T-helper 1 cell treated with Interleukin-12 subunit alpha and Interleukin-12 subunit beta and Interleukin-4 antibody, amounts not matched to agents 30 μg/mL and 1 μg/mL, for 36 hours (primary cell): ENCODE data around the gene SP2.

ENCODE experiments used
- H3K27ac Mint-ChIP-seq: one replicate; pipeline ENCODE4 v1.8.0; 2021; ENCODE audit warnings: mild to moderate bottlenecking, mixed read lengths
- H3K27me3 Mint-ChIP-seq: one replicate; pipeline ENCODE4 v1.8.0; 2021; ENCODE audit warnings: low read depth, mixed read lengths
- H3K36me3 Mint-ChIP-seq: one replicate; pipeline ENCODE4 v1.8.0; 2021; ENCODE audit warnings: low read depth, mixed read lengths
- H3K4me1 Mint-ChIP-seq: one replicate; pipeline ENCODE4 v1.8.0; 2021; ENCODE audit warnings: low read depth, mixed read lengths
- H3K4me3 Mint-ChIP-seq: one replicate; pipeline ENCODE4 v1.8.0; 2021; ENCODE audit warnings: mild to moderate bottlenecking, moderate library complexity, mixed read lengths
- H3K9me3 Mint-ChIP-seq: one replicate; pipeline ENCODE4 v1.8.0; 2021; ENCODE audit warnings: mixed read lengths

The SP2 gene

GRCh38 chr17:47952171-47953021 lies 56.4 kb downstream of the SP2 start:
- Mint-ChIP-seq H3K36me3 (peaks cover 10% of the 10 kb centered on the region), H3K4me3 (no peak overlapping the region), H3K9me3 (no peaks in the 10 kb centered on the region), H3K27me3 (no peaks in the 10 kb centered on the region), H3K27ac (no peak overlapping the region), H3K4me1 (peaks cover 15% of the 10 kb centered on the region)

DNA sequence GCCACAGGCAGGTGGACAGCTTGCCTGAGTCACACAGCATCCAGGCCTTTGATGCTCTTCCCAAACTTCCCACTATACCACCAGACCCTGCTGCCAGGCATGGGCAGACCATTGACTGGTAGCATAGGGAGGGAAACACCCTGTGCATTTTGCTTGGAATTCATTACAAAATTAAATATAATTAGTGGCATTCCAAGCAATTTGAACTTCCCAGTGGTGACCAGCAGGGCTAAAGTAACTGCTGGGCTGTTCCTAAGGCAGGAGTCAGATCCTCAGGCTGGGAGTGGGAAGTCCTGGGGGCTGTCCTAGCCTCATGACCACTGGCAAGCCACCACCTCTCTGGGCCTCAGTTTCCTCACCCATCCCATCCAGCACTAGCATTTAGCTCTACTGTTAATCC lies 57.9 kb downstream of the SP2 start:
- Mint-ChIP-seq H3K9me3 (no peaks in the 10 kb centered on the region), H3K27ac (no peak overlapping the region), H3K27me3 (no peaks in the 10 kb centered on the region), H3K4me1 (peaks cover 12% of the 10 kb centered on the region), H3K36me3 (peaks cover 8% of the 10 kb centered on the region), H3K4me3 (no peak overlapping the region)

- no peak overlapping the region for H3K4me3 Mint-ChIP-seq
- no peak overlapping the region for H3K27ac Mint-ChIP-seq
- no peaks in the 10 kb centered on the region for H3K27me3 Mint-ChIP-seq
- H3K4me1 Mint-ChIP-seq: no peaks in the 10 kb centered on the region
- H3K9me3 Mint-ChIP-seq: no peaks in the 10 kb centered on the region
- H3K36me3 Mint-ChIP-seq: peaks cover 2% of the 10 kb centered on the region
These were observed 59.7 kb downstream of the SP2 start for GRCh38 chr17:47955497-47956461.

- no peaks in the 10 kb centered on the region for H3K27me3 Mint-ChIP-seq
- no peak overlapping the region for H3K4me3 Mint-ChIP-seq
- H3K9me3 Mint-ChIP-seq: no peaks in the 10 kb centered on the region
- no peaks in the 10 kb centered on the region for H3K36me3 Mint-ChIP-seq
- no peaks in the 10 kb centered on the region for H3K4me1 Mint-ChIP-seq
- H3K27ac Mint-ChIP-seq: no peak overlapping the region
These were observed 61.0 kb downstream of the SP2 start for GRCh38 chr17:47956791-47957590.

DNA sequence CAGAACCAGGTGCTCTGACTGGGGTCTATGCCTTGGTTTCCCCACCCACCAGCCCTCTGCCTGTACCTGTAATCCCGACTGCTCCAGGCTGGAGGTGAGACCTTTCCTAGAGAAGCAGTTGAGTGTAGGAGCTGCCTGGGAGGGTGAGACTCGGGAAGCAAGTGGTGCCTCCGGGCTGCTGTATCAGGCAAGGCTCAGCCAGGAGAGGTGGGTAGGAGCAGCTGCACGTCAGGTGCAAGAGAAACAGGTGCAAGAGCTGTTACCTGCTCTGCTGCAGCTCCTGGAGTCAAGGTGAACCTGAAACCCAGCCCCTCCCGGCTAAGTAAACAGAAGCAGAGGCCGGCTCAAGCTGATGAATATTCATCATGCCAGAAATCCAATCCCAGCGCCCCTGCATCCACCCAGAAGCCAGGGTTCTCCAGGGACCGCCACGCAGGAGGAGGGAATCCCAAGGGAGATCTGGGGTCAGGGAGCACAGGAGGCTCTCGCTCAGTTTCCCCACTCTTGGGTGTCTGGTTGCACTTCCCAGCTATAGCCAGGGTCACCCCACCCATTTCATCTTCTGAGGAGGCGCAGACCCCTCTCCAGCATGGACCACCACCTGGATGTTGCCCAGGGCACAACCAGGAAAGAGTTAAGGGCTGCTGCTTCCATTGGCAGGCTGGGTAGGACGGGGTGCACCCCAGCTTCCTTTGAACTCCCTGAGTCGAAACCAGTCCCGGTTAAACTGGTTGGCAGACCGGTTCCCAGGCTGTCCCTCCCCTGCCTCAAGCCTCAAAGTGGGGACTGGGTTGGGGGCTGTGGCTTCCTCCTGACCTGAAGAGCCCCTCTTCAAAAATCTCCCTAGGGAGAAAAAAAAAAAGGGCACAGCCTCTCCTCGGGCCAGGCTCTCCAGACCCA lies 61.8 kb downstream of the SP2 start, which contains the start of gene PRR15L:
Gene PRR15L (minus strand): TSS at position 293 of the 900 bp plus-strand sequence. CDS start 4,649 bp downstream, outside the sequence.
- Mint-ChIP-seq H3K27ac (no peak within 1 kb of the TSS), H3K4me3 (no peak within 1 kb of the TSS), H3K27me3 (no peaks in the 10 kb centered on the region), H3K4me1 (no peaks in the 10 kb centered on the region), H3K9me3 (no peaks in the 10 kb centered on the region), H3K36me3 (no peaks in the 10 kb centered on the region)

DNA sequence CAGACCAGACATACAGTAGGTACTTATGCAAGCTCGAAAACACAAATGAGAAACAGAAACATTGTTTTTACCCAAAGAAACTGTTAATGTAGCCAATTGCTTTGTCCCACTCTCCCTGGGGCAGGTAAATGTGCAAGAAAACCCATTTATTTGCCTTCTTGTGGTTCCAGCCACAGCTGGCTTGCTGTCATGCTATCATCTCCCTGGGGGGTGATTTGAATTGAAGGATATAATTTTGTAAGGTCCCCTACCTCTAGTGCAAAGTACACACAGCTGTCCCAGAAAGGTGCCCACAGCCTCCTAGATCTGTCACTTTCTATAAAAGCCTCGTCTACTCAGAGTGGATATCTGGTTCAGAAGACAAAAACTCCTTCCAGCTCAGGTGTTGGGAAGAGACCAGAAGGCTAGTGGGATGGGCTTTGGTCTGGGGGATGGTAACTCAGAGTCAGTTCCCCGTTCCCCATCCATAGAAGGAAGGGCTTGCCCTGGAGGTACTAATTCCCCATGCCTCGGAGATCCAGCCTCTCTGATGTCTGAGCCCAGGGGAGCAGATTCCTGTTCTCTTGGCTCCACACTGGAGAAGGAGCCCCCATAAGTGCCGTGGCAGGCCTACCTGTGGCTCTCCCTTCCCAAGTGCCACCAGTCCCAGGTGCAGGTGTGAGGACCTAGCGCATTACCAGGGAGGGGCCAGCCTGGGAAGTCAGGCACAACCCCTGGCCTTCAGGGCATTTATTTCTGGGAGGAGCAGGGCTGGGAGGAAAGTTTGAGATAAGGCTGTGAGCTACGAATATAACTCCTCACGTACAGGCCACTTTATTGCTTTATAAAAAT lies 64.0 kb downstream of the SP2 start:
- H3K4me1 Mint-ChIP-seq: no peaks in the 10 kb centered on the region
- no peak overlapping the region for H3K4me3 Mint-ChIP-seq
- H3K36me3 Mint-ChIP-seq: peaks cover 4% of the 10 kb centered on the region
- H3K27ac Mint-ChIP-seq: no peak overlapping the region
- no peaks in the 10 kb centered on the region for H3K9me3 Mint-ChIP-seq
- peaks cover 6% of the 10 kb centered on the region for H3K27me3 Mint-ChIP-seq

DNA sequence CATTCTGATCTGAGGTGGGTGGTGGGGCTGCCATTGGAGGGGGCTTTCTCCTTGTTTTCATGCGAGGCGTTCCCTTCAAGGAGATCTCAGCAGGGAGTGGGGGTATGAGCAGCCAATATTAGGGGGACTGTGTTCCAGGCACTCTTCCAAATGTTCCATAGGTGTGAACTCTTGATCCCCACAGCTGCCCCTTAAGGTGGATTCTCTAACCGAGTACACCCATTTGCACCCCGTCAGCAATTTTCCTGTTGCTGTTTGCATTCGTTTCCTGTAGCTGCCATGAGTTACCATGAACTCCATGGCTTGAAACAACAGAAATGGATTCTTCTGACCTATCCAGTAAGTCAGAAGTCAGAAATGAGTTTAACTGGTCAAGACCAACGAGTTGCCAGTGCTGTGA lies 65.4 kb downstream of the SP2 start:
- H3K4me3 Mint-ChIP-seq: no peak overlapping the region

DNA sequence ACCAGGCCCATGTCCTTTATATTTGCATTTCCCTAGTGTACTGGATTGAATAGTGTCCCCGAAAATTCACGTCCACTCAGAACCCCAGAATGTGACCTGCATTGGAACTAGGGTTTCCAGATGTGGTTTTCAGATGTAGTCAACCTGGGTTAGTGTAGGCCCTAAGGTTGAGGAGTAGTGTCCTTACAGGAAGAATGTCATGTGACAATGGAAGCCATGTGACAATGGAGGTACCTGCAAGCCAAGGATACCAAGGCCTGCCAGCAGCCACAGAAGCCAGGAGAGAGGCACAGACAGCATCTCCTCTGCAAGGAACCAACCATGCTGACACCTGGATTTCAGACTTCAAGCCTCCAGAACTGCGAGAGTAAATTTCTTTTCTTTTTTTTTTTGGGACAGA lies 66.9 kb downstream of the SP2 start:
- Mint-ChIP-seq H3K9me3 (no peaks in the 10 kb centered on the region), H3K27ac (no peak overlapping the region), H3K27me3 (peaks cover 6% of the 10 kb centered on the region), H3K36me3 (peaks cover 4% of the 10 kb centered on the region), H3K4me3 (no peak overlapping the region), H3K4me1 (no peaks in the 10 kb centered on the region)

More for the DNA sequence above, 65.4 kb downstream of the SP2 start:
- Mint-ChIP-seq H3K27me3 (peaks cover 6% of the 10 kb centered on the region), H3K9me3 (no peaks in the 10 kb centered on the region), H3K36me3 (peaks cover 4% of the 10 kb centered on the region), H3K4me1 (no peaks in the 10 kb centered on the region), H3K27ac (no peak overlapping the region)

GRCh38 chr17:47964856-47965255 lies 68.8 kb downstream of the SP2 start:
- Mint-ChIP-seq H3K27me3 (peaks cover 10% of the 10 kb centered on the region), H3K4me3 (no peak overlapping the region), H3K36me3 (peaks cover 4% of the 10 kb centered on the region), H3K4me1 (peaks cover 3% of the 10 kb centered on the region), H3K9me3 (no peaks in the 10 kb centered on the region), H3K27ac (no peak overlapping the region)

GRCh38 chr17:47966079-47966519 lies 70.1 kb downstream of the SP2 start:
- H3K27me3 Mint-ChIP-seq: peaks cover 11% of the 10 kb centered on the region
- H3K27ac Mint-ChIP-seq: no peak overlapping the region
- peaks cover 4% of the 10 kb centered on the region for H3K36me3 Mint-ChIP-seq
- H3K9me3 Mint-ChIP-seq: no peaks in the 10 kb centered on the region
- no peak overlapping the region for H3K4me3 Mint-ChIP-seq
- H3K4me1 Mint-ChIP-seq: peaks cover 12% of the 10 kb centered on the region

DNA sequence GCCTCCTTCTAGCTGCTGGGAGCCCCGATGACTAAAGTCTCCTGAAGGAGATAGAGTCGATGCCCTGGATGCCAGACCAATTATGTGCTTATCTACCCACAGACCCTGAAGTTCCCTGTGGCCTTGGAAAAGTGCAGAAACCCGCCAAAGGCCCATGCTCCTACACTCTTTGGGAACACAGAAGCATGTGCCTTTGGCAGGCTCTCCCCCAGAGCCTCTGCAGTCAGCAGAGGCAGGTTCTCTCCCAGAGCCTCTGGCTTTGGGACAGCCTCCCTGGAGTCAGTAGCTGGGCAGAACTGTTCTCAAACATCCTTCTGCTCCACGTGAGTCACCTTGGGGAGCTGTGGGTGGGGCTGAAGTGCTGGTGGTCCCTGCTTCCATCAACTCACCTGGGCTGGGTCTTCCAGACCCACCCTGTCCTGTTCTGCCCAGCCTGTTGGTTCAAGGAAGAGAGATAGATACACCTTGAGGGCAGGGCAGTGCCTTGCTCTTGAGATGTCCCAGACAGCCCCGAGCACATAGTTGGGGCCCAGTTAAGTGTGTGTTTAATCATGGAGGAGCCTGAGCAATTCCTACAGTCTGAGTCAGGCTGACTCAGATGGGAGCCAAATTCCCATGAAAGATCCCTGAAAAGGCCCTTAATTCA lies 71.7 kb downstream of the SP2 start:
- Mint-ChIP-seq H3K4me1 (peaks cover 19% of the 10 kb centered on the region), H3K4me3 (no peak overlapping the region), H3K36me3 (peaks cover 4% of the 10 kb centered on the region), H3K9me3 (no peaks in the 10 kb centered on the region), H3K27me3 (peaks cover 11% of the 10 kb centered on the region), H3K27ac (no peak overlapping the region)

DNA sequence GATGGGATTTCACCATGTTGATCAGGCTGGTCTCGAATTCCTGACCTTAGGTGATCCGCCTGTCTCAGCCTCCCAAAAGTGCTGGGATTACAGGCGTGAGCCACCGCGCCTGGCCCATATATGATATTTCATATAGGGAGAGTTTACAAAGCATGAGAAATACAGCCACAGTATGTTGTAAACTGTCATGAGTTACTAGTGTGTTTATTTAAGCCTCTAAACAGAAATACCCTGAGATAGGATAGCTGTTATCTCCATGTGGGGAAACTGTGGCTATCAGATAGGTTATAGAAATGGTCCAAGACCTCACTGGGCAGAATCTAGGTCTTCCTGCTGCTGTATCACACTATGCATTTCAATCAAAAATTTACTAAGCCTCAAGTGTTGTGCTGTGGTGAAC lies 72.8 kb downstream of the SP2 start:
- H3K36me3 Mint-ChIP-seq: peaks cover 2% of the 10 kb centered on the region
- peaks cover 20% of the 10 kb centered on the region for H3K4me1 Mint-ChIP-seq
- no peaks in the 10 kb centered on the region for H3K9me3 Mint-ChIP-seq
- H3K27me3 Mint-ChIP-seq: peaks cover 11% of the 10 kb centered on the region
- no peak overlapping the region for H3K4me3 Mint-ChIP-seq
- H3K27ac Mint-ChIP-seq: no peak overlapping the region
